Muscle of back (tissue), 11 donors: ENCODE results near the gene TMEM208. TPM values are rescaled to one million over a fixed set of nuclear protein-coding genes. Genes with fewer than 3 reads are reported as not detected.

Experiments
- DNase-seq, 3 donors: peaks; one replicate each; pipeline versions ENCODE4 v3.0.0 to v3.0.0-alpha.2; 2013
- polyA plus RNA-seq, 10 donors: library from polyadenylated mRNA; unstranded; fragments of 120-200 nt; gene quantifications; one replicate each; pipeline ENCODE4 v1.2.1, GENCODE V29; 2013; ENCODE audit not compliant: insufficient read length in 10 of 10

TMEM208 gene
- polyA plus RNA-seq, 10 donors = 15.0 to 28.3 (median 19.5) TPM

- no peak for DNase-seq
Observed at GRCh38 chr16:67275321-67275720, 48.4 kb downstream of the TMEM208 start.

GRCh38 chr16:67277294-67277998 lies 50.5 kb downstream of the TMEM208 start:
- peak in 1 of 3 donors; percentile 95 for DNase-seq

GRCh38 chr16:67277999-67278772 lies 51.3 kb downstream of the TMEM208 start:
- DNase-seq = peak in 2 of 3 donors; percentile 36 to 73

Other genes with a start within 250 kb of the TMEM208 start
- 1 to 10 TPM; 1.5 to 7.0 (median 2.9) TPM for gene CES4A, start 238.5 kb upstream of the TMEM208 start, polyA plus RNA-seq
- 10 to 100 TPM; 36.8 to 59.8 (median 40.7) TPM for gene CBFB, start 198.0 kb upstream of the TMEM208 start, polyA plus RNA-seq
- 10 to 100 TPM; 15.6 to 20.5 (median 18.9) TPM for gene PHAF1, start 117.2 kb upstream of the TMEM208 start, polyA plus RNA-seq
- gene B3GNT9, start 76.1 kb upstream of the TMEM208 start, polyA plus RNA-seq = 10 to 100 TPM in 8 of 10 donors, 1 to 10 TPM in 2; 8.1 to 16.6 (median 11.5) TPM
- gene TRADD, start 67.2 kb upstream of the TMEM208 start, polyA plus RNA-seq = 1 to 10 TPM; 2.4 to 8.4 (median 3.6) TPM
- 1 to 10 TPM in 9 of 10 donors, under 1 TPM in 1; 0.96 to 3.4 (median 2.3) TPM for gene FBXL8, start 67.2 kb upstream of the TMEM208 start, polyA plus RNA-seq
- gene HSF4, start 62.4 kb upstream of the TMEM208 start, polyA plus RNA-seq = 1 to 10 TPM; 1.5 to 8.6 (median 3.7) TPM
- gene NOL3, start 56.6 kb upstream of the TMEM208 start, polyA plus RNA-seq = 10 to 100 TPM; 14.6 to 36.6 (median 26.6) TPM
- gene MATCAP1, start 43.2 kb upstream of the TMEM208 start, polyA plus RNA-seq = 10 to 100 TPM; 12.5 to 26.5 (median 18.1) TPM
- gene EXOC3L1, start 37.0 kb upstream of the TMEM208 start, polyA plus RNA-seq = 10 to 100 TPM in 5 of 10 donors, 1 to 10 TPM in 5; 7.6 to 13.9 (median 9.9) TPM
- gene E2F4, start 35.0 kb upstream of the TMEM208 start, polyA plus RNA-seq = 10 to 100 TPM; 31.7 to 48.1 (median 41.0) TPM
- gene ELMO3, start 28.0 kb upstream of the TMEM208 start, polyA plus RNA-seq = 1 to 10 TPM in 6 of 10 donors, under 1 TPM in 4; 0.48 to 2.2 (median 1.2) TPM
- gene FHOD1, start 20.4 kb downstream of the TMEM208 start, polyA plus RNA-seq = 10 to 100 TPM; 15.8 to 28.2 (median 18.6) TPM
- gene SLC9A5, start 21.8 kb downstream of the TMEM208 start, polyA plus RNA-seq = 1 to 10 TPM in 7 of 10 donors, under 1 TPM in 3; 0.72 to 1.6 (median 1.3) TPM
- 10 to 100 TPM in 3 of 10 donors, 1 to 10 TPM in 7; 4.3 to 13.5 (median 7.5) TPM for gene PLEKHG4, start 52.4 kb downstream of the TMEM208 start, polyA plus RNA-seq
- under 1 TPM; 0.05 to 0.36 (median 0.28) TPM for gene KCTD19, start 99.6 kb downstream of the TMEM208 start, polyA plus RNA-seq
- 1 to 10 TPM in 1 of 10 donors, under 1 TPM in 9; 0.15 to 1.7 (median 0.30) TPM for gene LRRC36, start 99.7 kb downstream of the TMEM208 start, polyA plus RNA-seq
- gene TPPP3, start 166.4 kb downstream of the TMEM208 start, polyA plus RNA-seq = 100 to 1,000 TPM; 305 to 544 (median 455) TPM
- 10 to 100 TPM; 15.6 to 24.9 (median 18.8) TPM for gene ZDHHC1, start 189.3 kb downstream of the TMEM208 start, polyA plus RNA-seq
- gene HSD11B2, start 204.0 kb downstream of the TMEM208 start, polyA plus RNA-seq = 10 to 100 TPM in 4 of 10 donors, 1 to 10 TPM in 6; 3.8 to 13.3 (median 8.1) TPM